ENCODE data around the gene AADACL4.
"Not testable (repeated sequence)": the region's sequence is repeated elsewhere in the genome, so short reads cannot be mapped to it uniquely, and the experiment has no call there.

The AADACL4 gene

DNA sequence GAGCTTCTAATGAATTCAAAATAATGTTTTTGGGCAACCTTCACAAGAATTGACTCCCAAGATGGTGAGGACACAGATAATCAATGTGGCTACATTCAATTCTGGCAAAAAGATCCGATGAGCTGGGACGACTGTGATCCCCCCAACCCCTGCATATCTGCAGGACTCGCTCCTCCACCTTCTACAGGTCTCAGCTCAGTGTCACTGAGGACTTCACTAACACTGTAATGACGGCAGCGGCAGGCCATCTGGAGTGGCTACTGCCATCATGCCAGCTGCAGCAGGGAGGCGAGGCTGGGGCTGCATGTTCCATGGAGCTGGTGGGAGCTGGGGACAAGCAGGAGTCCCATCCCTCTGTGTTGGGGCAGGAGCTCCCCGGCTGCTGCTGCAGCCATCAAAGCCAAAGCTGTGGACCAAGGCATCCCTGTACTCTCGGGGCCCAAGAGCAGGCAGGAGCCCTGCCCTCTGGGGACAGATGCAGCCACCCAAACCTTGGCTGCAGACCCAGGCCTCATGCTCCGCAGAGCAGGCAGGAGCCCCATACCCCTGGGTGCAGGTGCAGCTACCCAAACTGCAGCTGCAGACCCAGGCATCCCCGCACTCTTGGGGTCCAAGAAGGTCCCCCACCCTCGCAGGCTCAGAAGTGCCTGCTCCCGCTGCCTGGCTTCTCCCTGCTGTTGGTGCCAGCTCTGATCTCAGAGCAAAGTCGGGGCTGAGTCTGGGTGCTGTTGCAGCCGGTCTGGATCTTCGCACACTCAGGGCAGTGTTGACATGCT is 13.7 kb upstream of the AADACL4 start:
- no peak for DNase-seq

DNA sequence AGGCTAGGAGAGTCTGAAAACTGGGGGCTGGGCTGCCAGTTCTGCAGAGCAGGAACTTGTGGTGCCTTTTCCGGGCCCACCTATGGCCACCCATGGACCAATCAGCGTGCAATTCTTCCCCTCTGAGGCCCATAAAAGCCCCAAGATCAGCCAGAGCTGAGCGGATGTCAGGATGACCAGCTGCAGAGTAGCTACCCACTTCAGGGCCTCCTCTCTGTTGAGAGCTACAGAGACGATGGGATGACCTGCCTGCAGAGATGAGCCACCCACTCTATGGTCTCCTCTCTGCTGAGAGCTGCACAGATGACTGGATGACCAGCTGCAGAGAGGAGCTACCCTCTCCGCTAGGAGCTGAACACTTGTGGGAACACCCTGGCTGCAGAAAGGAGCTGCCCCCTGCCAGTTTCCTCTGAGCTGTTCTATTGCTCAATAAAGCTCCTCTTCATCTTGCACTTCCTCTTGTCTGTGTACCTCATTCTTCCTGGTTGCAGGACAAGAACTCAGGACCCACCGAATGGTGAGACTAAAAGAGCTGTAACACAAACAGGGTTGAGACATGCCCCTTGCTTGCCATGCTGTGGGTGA is 12.8 kb upstream of the AADACL4 start:
- DNase-seq = no peak

DNA sequence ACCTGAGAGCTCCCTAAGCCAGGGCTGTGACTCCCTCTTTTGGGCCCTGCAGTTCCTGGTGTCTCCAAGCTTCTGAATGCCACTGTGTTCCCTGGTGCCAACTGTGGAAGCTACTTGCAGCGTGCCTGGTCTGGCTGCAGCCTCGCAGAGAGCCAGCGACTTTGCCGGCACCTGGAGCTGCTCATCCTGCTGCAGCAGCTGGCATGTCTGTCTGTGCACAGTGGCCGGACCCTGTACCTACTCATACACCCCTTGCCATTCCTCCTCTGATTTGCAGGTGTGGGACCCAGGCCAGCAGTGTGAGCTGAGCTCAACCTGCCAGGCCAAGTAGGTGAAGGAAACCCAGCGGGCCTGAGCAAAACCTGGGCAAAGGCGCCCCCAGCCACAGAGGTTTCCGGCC is 12.3 kb upstream of the AADACL4 start:
- no peak for DNase-seq

DNA sequence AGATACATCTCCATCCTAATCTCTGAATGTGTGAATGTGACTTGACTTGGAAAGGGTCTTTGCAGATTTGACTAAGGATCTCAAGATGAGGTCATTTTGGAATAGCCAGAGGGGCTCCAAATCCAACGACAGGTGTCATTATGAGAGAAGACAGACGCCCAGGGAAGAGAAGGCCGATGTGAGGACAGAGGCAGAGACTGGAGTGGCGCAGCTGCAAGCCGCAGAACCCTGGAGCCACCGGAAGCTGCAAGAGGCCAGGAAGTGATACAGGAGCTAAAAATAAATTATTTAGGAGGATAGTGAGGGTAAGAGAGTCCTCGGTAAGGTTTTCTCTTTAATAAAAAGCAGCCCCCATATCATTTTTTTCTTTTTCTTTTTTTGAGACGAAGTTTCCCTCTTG is 9.7 kb upstream of the AADACL4 start:
- no peak for DNase-seq

DNA sequence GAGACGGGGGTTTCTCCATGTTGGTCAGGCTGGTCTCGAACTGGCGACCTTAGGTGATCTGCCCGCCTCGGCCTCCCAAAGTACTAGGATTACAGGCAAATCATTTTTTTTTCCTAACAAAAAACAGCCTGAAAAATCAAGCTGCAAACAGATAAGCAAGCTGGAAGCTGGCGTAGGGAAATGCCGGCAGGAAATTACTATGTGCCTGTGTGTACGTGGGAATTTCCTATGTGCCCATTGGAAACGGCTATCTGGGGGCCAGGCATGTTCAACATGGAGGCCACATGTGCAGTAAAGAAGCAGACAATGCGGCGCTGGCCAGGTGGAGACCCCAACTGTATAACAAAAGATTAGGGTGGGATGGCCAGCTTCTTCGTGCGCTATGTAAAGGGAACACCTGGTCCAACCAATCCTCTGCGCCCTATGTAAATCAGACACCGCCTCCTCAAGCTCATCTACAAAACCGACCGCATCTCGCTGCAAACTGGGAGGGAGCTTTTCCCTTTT is 9.1 kb upstream of the AADACL4 start:
- no peak for DNase-seq

DNA sequence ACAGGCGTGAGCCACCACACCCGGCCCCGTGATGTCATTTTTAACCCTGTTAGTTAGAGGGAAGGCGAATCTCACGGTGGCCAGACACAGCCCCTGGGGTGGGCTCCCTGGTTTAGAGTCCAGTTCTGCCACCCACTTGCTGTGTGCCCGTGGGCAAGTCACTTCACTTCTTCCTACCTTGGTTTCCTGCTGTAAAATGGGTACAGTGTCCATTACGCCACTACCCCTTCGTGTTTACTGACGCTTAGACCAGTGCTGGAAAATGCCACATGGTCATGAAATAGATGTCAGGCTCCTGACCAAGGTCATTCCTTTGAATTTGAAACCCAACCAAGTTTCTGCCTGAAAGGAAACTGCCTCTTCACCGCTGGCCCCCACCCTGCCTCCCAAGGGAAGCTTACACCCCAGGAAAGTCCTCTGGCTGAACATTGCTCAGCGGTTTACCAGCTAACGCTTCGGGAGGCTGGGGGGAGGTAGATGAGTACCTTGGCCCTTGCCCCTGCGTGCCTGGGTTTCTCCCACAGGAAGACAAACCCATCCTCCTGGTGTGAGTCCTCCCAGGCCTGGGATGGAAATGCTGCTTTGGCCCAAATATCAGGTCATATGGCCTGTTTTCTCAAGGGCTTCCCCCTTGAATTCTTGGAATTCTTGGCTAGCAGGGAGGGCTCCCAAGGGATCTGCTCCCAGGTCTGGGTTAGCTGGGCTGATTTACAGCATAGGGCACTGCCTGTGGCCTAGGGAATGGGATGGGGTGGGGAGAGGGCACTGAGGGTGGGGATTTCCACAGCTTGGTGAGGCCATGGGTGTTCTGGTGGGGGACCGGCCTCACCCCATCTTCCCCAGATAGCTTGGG is 7.6 kb upstream of the AADACL4 start:
- DNase-seq = no peak

DNA sequence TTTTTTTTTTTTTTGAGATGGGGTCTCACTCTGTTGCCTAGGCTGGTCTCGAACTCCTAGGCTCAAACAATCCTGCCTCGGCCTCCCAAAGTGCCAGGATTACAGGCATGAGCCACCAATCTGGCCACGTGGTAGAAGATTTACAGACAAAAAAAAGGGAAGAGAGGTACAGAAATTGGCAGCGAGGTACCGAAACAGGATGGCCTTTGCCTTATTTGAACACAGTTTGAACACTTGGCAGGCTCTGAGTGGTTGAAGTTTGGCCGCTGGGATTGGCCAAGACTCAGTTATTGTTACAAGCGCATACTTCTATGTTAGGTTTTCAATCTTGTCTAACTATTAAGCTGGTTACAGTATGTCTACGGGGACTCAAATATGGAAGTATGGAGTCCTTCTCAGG is 6.2 kb upstream of the AADACL4 start:
- DNase-seq = no peak

DNA sequence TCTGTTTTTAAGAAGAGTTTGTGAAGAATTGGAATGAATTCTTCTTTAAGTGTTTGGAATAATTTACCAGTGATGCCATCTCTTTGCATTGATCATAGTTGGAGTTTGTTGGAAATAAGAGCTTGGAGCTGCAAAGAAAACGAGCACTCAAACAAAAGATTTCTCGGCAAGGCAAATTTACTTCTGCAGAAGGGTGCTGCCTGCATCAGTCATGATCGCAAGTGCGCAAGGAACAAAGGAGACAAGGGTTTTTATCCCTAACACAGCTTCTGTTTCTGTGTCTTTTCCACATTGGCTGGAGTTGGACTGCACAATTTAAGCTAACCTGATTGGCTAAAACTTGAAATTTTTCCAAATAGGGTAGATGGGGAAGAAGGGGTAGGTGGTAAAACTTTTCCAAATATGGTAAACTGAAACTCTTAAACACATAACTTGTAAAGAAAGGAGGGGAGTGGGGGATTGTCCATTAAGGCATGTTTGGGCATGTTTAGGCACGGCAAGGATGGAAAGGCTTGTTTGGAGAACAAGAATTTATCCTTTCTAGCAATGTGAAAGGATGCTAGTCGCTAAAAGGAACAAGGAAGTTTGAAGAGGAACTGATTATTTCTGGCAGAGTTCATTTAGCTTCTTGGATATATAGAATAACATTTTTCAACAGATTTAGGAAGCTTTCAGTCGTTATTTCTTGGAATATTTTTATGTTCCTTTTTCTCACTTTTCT is 3.5 kb upstream of the AADACL4 start:
- no peak for DNase-seq

DNA sequence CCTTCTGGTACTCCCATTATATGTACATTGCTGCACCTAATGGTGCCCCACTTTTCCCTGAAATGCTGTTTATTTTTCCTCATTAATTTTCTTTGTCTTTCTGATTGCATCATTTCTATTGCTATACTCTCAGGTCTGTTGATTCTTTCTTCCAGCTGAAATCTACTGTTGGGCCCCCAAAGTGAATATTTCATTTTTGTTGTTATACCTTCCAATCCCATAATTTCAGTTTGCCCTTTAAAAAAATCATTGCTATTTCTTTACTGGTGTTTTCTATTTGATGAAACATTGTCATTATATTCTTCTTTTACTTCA is 3.0 kb upstream of the AADACL4 start:
- no peak for DNase-seq

DNA sequence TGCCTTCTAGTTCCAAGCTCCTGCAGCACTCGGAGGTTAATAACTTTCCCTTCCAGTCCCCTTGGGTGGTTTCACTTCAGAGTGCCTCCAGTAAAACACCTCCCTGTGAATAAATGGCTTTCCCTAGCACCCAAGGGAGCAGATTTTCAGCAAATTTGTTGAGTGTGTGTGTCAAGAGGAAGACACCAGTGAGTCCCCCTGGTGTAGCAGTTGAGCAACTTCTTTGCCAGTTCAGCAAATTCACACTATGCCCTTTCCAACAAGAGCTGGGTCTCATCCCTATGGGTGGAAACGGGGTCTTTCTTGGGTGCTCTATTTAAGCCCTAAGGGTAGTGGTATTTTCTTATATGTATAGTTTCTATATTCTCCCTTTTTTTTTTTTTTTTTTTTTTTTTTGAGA is 806 bp upstream of the AADACL4 start:
- no peak for DNase-seq

DNA sequence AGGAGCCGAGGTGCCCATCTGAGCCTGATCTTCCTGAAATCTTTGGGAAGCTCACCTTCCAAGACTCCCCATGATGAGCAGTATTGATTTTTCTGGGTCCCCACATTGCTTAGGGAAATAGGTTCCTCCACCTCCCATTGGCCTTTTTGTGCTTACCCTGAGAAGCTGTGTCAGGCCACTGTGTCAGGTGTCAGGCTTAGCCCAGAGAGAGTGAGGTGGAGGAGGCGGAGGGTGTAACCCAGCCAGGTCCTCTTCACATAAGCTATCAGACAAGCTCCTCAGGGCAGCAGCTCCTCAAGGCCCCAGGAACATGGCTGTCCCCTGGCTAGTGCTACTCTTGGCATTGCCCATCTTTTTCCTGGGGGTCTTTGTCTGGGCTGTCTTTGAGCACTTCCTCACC is 352 bp downstream of the AADACL4 start:
- no peak for DNase-seq

DNA sequence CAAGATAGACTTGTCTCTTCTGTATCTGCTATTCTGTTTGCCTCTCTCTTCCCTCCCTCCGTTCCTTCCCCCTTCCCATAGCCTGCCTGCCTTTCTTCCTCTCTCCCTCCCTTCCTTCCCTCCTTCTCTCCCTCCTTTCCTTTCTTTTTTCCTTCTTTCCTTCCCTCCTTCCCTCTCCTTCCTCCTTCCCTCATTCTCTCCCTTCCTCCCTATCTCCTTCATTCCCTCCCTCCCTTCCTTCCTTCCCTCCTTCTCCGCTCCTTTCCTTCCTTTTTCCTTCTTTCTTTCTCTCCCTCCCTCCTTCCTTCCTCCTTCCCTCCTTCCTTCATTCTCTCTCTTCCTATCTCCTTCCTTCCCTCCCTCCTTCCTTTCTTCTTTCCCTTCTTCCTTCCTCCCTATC is 944 bp downstream of the AADACL4 start:
- DNase-seq = no peak

DNA sequence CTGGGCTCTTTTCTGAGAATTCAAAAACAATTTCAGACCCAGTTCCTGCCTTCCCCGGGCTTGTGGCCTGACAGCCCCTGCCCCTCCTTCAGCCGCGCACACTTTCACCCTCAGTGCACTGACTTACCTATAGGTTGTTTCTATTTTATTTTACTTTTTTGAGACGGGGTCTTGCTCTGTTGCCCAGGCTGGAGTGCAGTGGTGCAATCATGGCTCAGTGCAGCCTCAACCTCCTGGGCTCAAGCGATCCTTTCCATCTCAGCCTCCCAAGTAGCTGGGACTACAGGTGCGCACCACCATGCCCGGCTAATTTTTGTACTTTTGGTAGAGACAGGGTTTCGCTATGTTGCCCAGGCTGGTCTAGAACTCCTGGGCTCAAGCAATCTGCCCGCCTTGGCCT is 1.5 kb downstream of the AADACL4 start:
- DNase-seq = not testable (repeated sequence)

DNA sequence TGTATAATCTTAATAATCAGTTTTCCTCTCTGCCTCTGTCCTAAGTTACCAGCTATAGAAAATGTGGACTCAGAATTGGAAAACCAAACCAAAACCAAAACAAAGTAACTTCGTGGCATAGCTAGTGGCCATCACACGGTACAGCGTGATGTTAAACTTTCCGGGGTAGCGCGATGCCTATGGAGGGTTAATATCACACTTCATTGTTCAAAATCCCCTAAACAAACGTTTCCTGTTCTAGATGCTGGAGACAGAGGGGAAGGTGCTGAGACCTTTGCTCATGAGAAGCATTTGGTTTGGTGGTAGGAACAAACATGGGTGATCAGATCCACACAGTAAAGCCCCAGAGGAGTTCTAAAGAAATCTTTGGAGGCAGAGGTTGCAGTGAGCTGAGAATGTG is 4.9 kb downstream of the AADACL4 start:
- DNase-seq = no peak

DNA sequence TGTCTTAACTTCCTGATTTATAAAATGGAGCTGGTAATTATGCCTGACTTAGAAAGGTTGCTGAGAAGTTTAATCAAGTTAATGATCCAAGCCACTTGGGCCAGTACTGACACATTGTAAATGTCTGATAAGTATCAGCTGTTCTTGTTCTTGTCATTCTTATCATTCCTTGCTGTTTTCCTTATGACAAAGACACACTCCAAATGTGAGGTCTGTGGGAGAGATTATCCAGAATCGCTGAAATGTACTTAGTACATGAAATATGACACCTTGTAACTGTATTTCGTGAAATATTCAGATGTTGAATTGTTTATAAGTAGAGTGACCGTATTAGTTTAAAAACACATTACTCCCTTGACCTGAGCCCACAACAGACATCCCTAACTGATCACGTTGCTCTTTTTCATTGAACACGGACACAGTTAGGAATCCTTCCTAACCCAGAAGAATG is 6.1 kb downstream of the AADACL4 start:
- no peak for DNase-seq

DNA sequence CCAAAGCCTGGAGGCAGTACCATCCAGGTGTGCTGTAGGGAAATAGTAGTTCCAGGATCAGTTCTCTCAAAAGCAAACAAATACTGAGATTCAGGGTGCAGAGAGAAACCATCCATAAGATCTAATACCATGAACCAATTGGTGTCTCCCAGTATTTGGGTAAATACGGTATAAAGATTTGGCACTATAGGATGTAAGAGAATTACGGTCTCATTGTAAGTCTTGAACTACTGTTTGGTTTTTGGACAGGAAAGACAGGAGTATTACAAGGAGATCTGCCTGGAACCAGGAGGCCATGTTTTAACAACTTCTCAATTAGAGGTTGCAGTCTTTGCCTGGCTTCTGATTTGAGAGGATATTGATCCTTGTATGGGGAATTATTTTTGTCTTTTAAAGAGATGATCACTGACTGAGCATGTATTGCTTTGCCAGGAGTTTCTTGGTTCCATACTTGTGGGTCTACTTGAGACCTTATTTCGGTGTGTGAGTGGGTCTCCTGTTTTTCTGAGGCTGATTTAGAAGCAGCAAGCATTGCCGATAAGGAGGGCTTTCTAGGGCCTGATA is 10.2 kb downstream of the AADACL4 start:
- DNase-seq = no peak

DNA sequence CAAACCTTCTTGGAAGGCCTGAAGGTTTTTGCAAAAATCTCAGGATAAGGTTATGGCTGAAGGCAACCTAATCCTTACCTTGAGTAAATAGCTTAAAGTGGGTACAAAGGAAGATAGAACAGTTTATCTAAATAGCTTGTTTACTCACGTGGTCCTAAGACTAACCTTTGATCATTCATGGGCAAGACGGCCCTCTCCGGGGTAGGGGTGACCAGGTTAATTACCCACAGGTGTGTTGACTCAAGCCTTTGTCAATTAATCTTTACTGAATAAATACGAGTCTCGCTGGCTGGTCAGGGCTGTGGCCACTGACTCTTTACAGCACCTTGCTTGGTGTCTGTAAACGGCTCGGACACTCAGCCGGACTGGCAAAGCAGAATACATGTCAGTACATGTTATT is 10.8 kb downstream of the AADACL4 start:
- no peak for DNase-seq

DNA sequence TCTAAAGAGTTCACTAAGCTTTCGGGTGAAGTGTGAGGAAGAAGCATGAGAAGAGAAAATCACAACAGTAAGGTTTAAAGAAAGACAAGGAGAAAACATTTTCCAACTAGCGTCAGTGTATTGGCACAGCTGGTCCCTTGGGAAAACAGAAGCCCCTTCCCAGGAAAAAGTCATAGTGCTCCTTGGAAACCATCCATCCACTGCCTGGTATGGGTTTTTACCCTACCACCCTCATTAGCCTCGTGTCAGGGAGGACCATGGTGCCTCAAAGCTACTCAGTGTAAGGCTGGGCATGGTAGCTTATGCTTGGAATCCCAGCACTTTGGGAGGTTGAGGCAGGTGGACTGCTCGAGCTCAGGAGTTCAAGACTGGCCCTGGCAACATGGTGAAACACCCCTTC is 12.7 kb downstream of the AADACL4 start:
- DNase-seq = no peak

DNA sequence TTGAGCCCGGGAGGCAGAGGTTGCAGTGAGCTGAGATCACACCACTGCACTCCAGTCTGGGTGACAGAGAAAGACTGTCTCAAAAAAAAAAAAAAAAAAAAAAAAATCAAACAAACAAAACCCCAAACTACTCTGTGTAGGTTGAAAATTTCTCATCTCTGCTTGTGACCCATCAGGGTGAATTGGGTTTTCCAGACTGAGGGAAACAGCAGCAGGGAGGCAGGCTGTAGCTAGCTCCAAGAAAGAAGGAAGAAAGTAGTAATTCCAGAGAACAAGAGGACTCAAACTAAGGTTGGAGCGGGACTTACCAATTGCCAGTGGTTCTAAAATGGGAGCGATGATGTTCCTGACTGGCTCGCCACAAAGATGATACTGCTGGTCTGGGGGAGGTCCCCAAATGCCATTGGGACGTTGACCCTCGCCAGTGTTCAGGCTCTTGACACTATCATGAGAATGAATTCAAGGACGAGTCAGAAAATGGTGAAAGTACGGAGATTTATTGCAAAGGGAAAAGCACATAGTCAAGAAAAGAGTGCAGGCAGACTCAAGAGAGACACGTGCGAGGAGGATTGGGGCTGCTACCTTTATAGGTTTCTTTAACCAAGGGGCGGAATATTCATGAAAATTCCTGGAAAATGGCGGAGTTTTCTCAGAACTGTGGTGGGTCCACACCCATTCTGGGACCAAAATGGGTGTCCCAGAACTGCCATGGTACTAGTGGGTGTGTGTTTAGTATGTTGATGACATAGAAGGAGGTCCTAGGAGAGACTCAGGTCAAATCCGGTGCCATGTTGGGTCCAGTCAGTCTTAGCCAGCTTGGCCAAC is 13.4 kb downstream of the AADACL4 start:
- DNase-seq = no peak

DNA sequence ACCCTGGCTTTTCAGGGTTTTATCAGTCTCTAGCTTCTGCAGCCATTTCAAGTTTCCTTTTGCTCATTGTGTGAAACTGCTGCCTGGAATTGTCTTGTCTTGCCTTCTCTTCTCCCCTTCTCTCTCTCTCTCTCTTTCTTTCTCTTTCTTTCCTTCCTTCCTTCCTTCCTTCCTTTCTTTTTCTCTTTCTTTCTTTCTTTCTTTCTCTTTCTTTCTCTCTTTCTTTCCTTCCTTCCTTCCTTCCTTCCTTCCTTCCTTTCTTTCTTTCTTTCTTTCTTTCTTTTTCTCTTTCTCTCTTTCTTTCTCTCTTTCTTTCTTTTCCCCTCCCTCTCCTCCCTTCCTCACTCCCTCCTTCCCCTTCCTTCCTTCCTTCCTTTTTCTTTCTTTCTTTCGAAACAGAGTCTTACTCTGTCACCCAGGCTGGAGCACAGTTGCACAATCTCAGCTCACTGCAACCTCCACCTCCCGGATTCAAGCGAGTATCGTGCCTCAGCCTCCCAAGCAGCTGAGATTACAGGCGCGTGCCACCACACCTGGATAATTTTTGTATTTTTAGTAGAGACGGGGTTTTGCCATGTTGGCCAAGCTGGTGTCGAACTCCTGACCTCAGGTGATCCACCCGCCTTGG is 14.1 kb downstream of the AADACL4 start:
- DNase-seq = not testable (repeated sequence)

Data from stimulated activated naive CD4-positive, alpha-beta T cell treated with Interleukin-2 at 50 U/mL for 16 hours (primary cell).